Central memory CD8-positive, alpha-beta T cell (primary cell): Measurements from ENCODE around the gene NOP56.

ENCODE experiments used
- ATAC-seq: fragments of 150-1000 bp; cut with Tn5 transposase; replicated peaks from 2 replicates; pipeline ENCODE4 v1.10.0; 2022; ENCODE audit warnings: mild to moderate bottlenecking, moderate FRiP score, moderate number of reproducible peaks; ENCODE audit not compliant: poor library complexity, severe bottlenecking; ENCODE audit errors: extremely low read depth
- DNase-seq, 2 donors: peaks; one replicate each; pipeline ENCODE4 v3.0.0; 2021; ENCODE audit warnings: low spot score in 2 of 2
- H3K27ac Mint-ChIP-seq: one replicate; pipeline ENCODE4 v1.8.0; 2022; ENCODE audit warnings: low read depth, mild to moderate bottlenecking, moderate library complexity, mixed read lengths
- H3K27me3 Mint-ChIP-seq: one replicate; pipeline ENCODE4 v1.8.0; 2022; ENCODE audit warnings: mixed read lengths
- H3K36me3 Mint-ChIP-seq: one replicate; pipeline ENCODE4 v1.8.0; 2022; ENCODE audit warnings: mild to moderate bottlenecking, moderate library complexity, mixed read lengths; ENCODE audit not compliant: insufficient read depth
- H3K4me1 Mint-ChIP-seq: one replicate; pipeline ENCODE4 v1.8.0; 2022; ENCODE audit warnings: mixed read lengths
- H3K4me3 Mint-ChIP-seq: one replicate; pipeline ENCODE4 v1.8.0; 2022; ENCODE audit warnings: mild to moderate bottlenecking, moderate library complexity, mixed read lengths
- H3K9me3 Mint-ChIP-seq: one replicate; pipeline ENCODE4 v1.8.0; 2022; ENCODE audit warnings: mixed read lengths

The NOP56 gene

GRCh38 chr20:2651772-2652723 is at the start of gene NOP56:
TSS of gene NOP56 (plus strand) at chr20:2652632. CDS start at chr20:2652661, 29 bp downstream.
- DNase-seq (peak; percentile 92 to 95), ATAC-seq (peak; percentile 90)
- Mint-ChIP-seq H3K36me3 (peaks cover 39% of the 10 kb centered on the region), H3K9me3 (no peaks in the 10 kb centered on the region), H3K27ac (peak within 1 kb of the TSS; percentile 93), H3K4me1 (peaks cover 25% of the 10 kb centered on the region), H3K27me3 (no peaks in the 10 kb centered on the region), H3K4me3 (peak within 1 kb of the TSS; percentile 86)

GRCh38 chr20:2602746-2603145 is 49.7 kb upstream of the NOP56 start:
- H3K36me3 Mint-ChIP-seq = peaks cover 1% of the 10 kb centered on the region
- H3K27ac Mint-ChIP-seq = no peak overlapping the region
- H3K27me3 Mint-ChIP-seq = no peaks in the 10 kb centered on the region
- H3K4me3 Mint-ChIP-seq = no peak overlapping the region
- DNase-seq (no peak), ATAC-seq (no peak)
- peaks cover 12% of the 10 kb centered on the region for H3K9me3 Mint-ChIP-seq
- H3K4me1 Mint-ChIP-seq = no peaks in the 10 kb centered on the region

GRCh38 chr20:2603816-2604505 is 48.5 kb upstream of the NOP56 start:
- Mint-ChIP-seq H3K27me3 (peaks cover 6% of the 10 kb centered on the region), H3K4me3 (no peak overlapping the region), H3K4me1 (no peaks in the 10 kb centered on the region), H3K27ac (no peak overlapping the region), H3K9me3 (peaks cover 12% of the 10 kb centered on the region), H3K36me3 (peaks cover 1% of the 10 kb centered on the region)
- ATAC-seq (no peak), DNase-seq (no peak)

- no peak for DNase-seq
- ATAC-seq = no peak
- peaks cover 12% of the 10 kb centered on the region for H3K9me3 Mint-ChIP-seq
- no peaks in the 10 kb centered on the region for H3K4me1 Mint-ChIP-seq
- no peak overlapping the region for H3K27ac Mint-ChIP-seq
- H3K27me3 Mint-ChIP-seq = peaks cover 11% of the 10 kb centered on the region
- H3K36me3 Mint-ChIP-seq = peaks cover 1% of the 10 kb centered on the region
- no peak overlapping the region for H3K4me3 Mint-ChIP-seq
Measured at GRCh38 chr20:2604506-2604835, 48.0 kb upstream of the NOP56 start.

- no peaks in the 10 kb centered on the region for H3K4me1 Mint-ChIP-seq
Measured at GRCh38 chr20:2606507-2607006, 45.9 kb upstream of the NOP56 start.

GRCh38 chr20:2610326-2610725 is 42.1 kb upstream of the NOP56 start:
- peaks cover 43% of the 10 kb centered on the region for H3K27me3 Mint-ChIP-seq
- DNase-seq (no peak), ATAC-seq (no peak)
- peaks cover 1% of the 10 kb centered on the region for H3K36me3 Mint-ChIP-seq
- no peaks in the 10 kb centered on the region for H3K4me1 Mint-ChIP-seq
- peaks cover 12% of the 10 kb centered on the region for H3K9me3 Mint-ChIP-seq
- no peak overlapping the region for H3K27ac Mint-ChIP-seq
- no peak overlapping the region for H3K4me3 Mint-ChIP-seq

More at GRCh38 chr20:2606507-2607006, 45.9 kb upstream of the NOP56 start:
- no peak overlapping the region for H3K27ac Mint-ChIP-seq
- H3K27me3 Mint-ChIP-seq = peaks cover 32% of the 10 kb centered on the region
- no peak for DNase-seq
- peaks cover 1% of the 10 kb centered on the region for H3K36me3 Mint-ChIP-seq
- no peak for ATAC-seq
- H3K4me3 Mint-ChIP-seq = no peak overlapping the region
- peaks cover 12% of the 10 kb centered on the region for H3K9me3 Mint-ChIP-seq

GRCh38 chr20:2610941-2611720 is 41.3 kb upstream of the NOP56 start:
- Mint-ChIP-seq H3K4me1 (no peaks in the 10 kb centered on the region), H3K9me3 (peaks cover 12% of the 10 kb centered on the region), H3K27me3 (peaks cover 51% of the 10 kb centered on the region), H3K36me3 (peaks cover 1% of the 10 kb centered on the region), H3K4me3 (no peak overlapping the region), H3K27ac (no peak overlapping the region)
- no peak for DNase-seq
- ATAC-seq = no peak

GRCh38 chr20:2612073-2612472 is 40.4 kb upstream of the NOP56 start:
- H3K4me3 Mint-ChIP-seq = no peak overlapping the region
- peaks cover 61% of the 10 kb centered on the region for H3K27me3 Mint-ChIP-seq
- peaks cover 5% of the 10 kb centered on the region for H3K9me3 Mint-ChIP-seq
- H3K4me1 Mint-ChIP-seq = no peaks in the 10 kb centered on the region
- DNase-seq (no peak), ATAC-seq (no peak)
- peaks cover 1% of the 10 kb centered on the region for H3K36me3 Mint-ChIP-seq
- H3K27ac Mint-ChIP-seq = no peak overlapping the region

- no peak for DNase-seq
- Mint-ChIP-seq H3K4me1 (no peaks in the 10 kb centered on the region), H3K27me3 (peaks cover 65% of the 10 kb centered on the region), H3K9me3 (no peaks in the 10 kb centered on the region), H3K36me3 (no peaks in the 10 kb centered on the region), H3K4me3 (no peak overlapping the region), H3K27ac (no peak overlapping the region)
- ATAC-seq = no peak
Measured at GRCh38 chr20:2616634-2617033, 35.8 kb upstream of the NOP56 start.

- H3K27me3 Mint-ChIP-seq = peaks cover 60% of the 10 kb centered on the region
- H3K36me3 Mint-ChIP-seq = no peaks in the 10 kb centered on the region
- H3K4me1 Mint-ChIP-seq = no peaks in the 10 kb centered on the region
- H3K27ac Mint-ChIP-seq = no peak overlapping the region
- DNase-seq (no peak), ATAC-seq (no peak)
- no peaks in the 10 kb centered on the region for H3K9me3 Mint-ChIP-seq
- no peak overlapping the region for H3K4me3 Mint-ChIP-seq
Measured at GRCh38 chr20:2617099-2617714, 35.2 kb upstream of the NOP56 start.

GRCh38 chr20:2618815-2619214 is 33.6 kb upstream of the NOP56 start:
- Mint-ChIP-seq H3K27me3 (peaks cover 65% of the 10 kb centered on the region), H3K4me1 (no peaks in the 10 kb centered on the region)
- ATAC-seq = no peak

GRCh38 chr20:2619337-2619736 is 33.1 kb upstream of the NOP56 start:
- Mint-ChIP-seq H3K4me3 (no peak overlapping the region), H3K4me1 (no peaks in the 10 kb centered on the region), H3K27me3 (peaks cover 65% of the 10 kb centered on the region), H3K9me3 (no peaks in the 10 kb centered on the region), H3K36me3 (no peaks in the 10 kb centered on the region), H3K27ac (no peak overlapping the region)
- ATAC-seq = no peak
- no peak for DNase-seq

More at GRCh38 chr20:2618815-2619214, 33.6 kb upstream of the NOP56 start:
- H3K4me3 Mint-ChIP-seq = no peak overlapping the region
- no peaks in the 10 kb centered on the region for H3K36me3 Mint-ChIP-seq
- H3K9me3 Mint-ChIP-seq = no peaks in the 10 kb centered on the region
- no peak for DNase-seq
- H3K27ac Mint-ChIP-seq = no peak overlapping the region
